HepG2 (cell line): ENCODE results near the gene BCL6.

Experiments
- CENPX ChIP-seq: sonication (generic); formaldehyde crosslinking; IDR thresholded peaks from 2 replicates; pipeline ENCODE4 v1.9.0; 2021; ENCODE audit warnings: mild to moderate bottlenecking, missing genetic modification reagents, moderate library complexity
- CREM ChIP-seq, 2 experiments: sonication (generic) in 1 of 2; formaldehyde crosslinking in 1 of 2; IDR thresholded peaks; 2 replicates each; pipeline versions ENCODE4 v1.4.0 to v1.6.1; 2016 to 2020; ENCODE audit warnings: antibody characterized with exemption in 1 of 2, mild to moderate bottlenecking in 1 of 2, missing genetic modification reagents in 1 of 2
- CTCF ChIP-seq: sonication (generic); formaldehyde crosslinking; IDR thresholded peaks from 2 replicates; pipeline ENCODE4 v1.5.0; 2020; ENCODE audit warnings: mild to moderate bottlenecking, missing genetic modification reagents, moderate library complexity
- FUBP1 ChIP-seq: sonication (generic); formaldehyde crosslinking; IDR thresholded peaks from 2 replicates; pipeline ENCODE4 v1.5.1; 2020; ENCODE audit warnings: missing genetic modification reagents, mild to moderate bottlenecking, borderline replicate concordance
- GMEB1 ChIP-seq: sonication (generic); formaldehyde crosslinking; IDR thresholded peaks from 2 replicates; pipeline ENCODE4 v1.5.1; 2020; ENCODE audit warnings: missing genetic modification reagents, mild to moderate bottlenecking, borderline replicate concordance
- ZNF691 ChIP-seq: sonication (generic); formaldehyde crosslinking; IDR thresholded peaks from 2 replicates; pipeline ENCODE4 v1.4.0; 2020; ENCODE audit warnings: missing genetic modification reagents, low read depth, mild to moderate bottlenecking, borderline replicate concordance

GRCh38 chr3:187762792-187763191 is 17.5 kb upstream of the BCL6 start:
- TF ChIP-seq ZNF691 = no peak
- no peak for TF ChIP-seq CTCF (CRISPR knock-in tag)
- no peak for TF ChIP-seq GMEB1 (CRISPR knock-in tag)
- no peak for TF ChIP-seq CENPX (CRISPR knock-in tag)
- TF ChIP-seq FUBP1 = no peak
- no peak; the same call in 1 of the 2 replicates for TF ChIP-seq CREM (IDR thresholded peaks at IDR 0.05)
- TF ChIP-seq CREM (CRISPR knock-in tag; IDR thresholded peaks at IDR 0.05) = no peak
